ENCODE results near the gene BMF. TPM values are rescaled to one million over a fixed set of nuclear protein-coding genes. Genes with fewer than 3 reads are reported as not detected.

The BMF gene
- total and polyA plus RNA-seq, 4 donors = 8.8 to 42.5 (median 11.1) TPM

DNA sequence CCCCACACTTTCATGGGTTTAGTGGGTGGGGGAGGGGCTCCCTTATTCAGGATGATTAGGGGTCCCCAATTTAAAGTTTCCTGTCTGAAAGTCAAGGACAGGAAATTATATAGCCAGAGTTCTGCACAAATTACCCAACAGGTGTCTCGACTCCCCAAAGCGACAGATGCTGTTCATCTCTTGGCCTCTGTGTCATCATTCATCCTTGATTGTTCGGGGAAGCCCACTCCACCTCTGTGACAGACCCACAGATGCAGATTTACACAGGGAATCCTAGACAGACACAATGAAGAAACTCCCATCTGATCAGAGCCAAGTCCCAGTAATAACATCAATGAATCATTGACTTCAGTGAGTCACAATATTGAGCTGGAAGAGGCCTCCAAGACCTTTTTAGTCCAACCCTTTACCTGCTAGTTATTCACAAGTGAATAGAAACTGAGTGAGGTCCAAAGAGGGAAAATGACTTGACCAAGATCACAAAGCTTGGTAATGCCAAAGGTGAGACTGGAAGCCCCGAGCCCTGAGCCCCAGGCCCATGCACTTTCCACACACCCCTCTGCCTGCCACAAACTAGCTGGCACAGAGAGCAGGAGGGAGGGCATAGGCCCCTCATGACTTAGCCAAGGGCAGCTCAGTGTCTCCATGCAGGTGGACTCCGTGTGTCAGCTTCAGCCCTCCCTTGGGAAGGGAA, 61.8 kb downstream of the BMF start:
- H3K9ac ChIP-seq (ENCODE audit: insufficient read depth in 1 of 2, low read length in 2 of 2) = no peak overlapping the region

DNA sequence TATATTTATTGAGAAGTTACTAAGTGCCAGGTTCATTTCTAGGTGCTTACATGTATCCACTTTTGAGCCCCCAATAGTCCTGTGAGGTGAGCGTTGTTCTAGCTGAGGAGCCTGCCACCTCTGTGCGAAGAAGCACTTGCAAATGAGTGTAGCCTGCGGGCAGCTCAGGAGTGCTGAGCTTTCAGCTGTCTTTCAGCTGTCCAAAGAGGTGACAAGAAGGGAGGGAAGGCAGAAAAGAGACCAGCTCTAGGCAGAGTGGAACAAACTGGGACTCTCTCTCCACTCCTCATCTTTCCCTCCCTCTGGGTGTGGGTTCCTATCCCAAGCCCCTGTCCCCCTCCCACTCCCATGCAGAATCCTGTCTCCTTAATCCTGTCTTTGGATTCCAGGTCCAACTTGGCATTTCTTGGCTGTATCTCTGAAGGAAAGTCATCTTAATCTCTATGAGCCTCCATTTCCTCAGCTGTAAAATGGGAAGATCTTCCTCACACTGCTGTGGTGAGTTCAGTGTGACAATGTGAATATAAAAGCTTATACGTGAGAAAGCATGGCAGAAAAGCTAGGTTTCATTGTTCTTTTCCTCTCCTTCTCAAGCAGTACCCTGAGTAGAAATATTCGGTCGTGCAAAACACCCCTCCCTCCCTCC, 63.0 kb downstream of the BMF start:
- no peak overlapping the region for H3K9ac ChIP-seq (ENCODE audit: insufficient read depth in 1 of 2, low read length in 2 of 2)
- no peak for DNase-seq
- no peak overlapping the region for H3K4me3 ChIP-seq

More for the DNA sequence above, 61.8 kb downstream of the BMF start:
- Histone ChIP-seq H3K36me3 (ENCODE audit: control insufficient read depth in 4 of 4, insufficient read depth in 4 of 4, low read length in 4 of 4) (no peaks in the 10 kb centered on the region), H3K9me3 (ENCODE audit: control insufficient read depth in 4 of 4, insufficient read depth in 3 of 4, low read length in 3 of 4) (no peaks in the 10 kb centered on the region), H3K4me1 (ENCODE audit: control insufficient read depth in 5 of 5, insufficient read depth in 5 of 5, low read length in 5 of 5) (peaks cover 0 to 34% (median 17%) of the 10 kb centered on the region in 5 donors), H3K27ac (ENCODE audit: low read depth in 1 of 2, low read length in 1 of 2) (peak overlapping the region; percentile 3 to 87), H3K4me3 (no peak overlapping the region), H3K27me3 (ENCODE audit: control insufficient read depth in 3 of 3, insufficient read depth in 3 of 3, low read length in 2 of 3) (no peaks in the 10 kb centered on the region)
- DNase-seq = no peak
- TF ChIP-seq, protein P1, sequence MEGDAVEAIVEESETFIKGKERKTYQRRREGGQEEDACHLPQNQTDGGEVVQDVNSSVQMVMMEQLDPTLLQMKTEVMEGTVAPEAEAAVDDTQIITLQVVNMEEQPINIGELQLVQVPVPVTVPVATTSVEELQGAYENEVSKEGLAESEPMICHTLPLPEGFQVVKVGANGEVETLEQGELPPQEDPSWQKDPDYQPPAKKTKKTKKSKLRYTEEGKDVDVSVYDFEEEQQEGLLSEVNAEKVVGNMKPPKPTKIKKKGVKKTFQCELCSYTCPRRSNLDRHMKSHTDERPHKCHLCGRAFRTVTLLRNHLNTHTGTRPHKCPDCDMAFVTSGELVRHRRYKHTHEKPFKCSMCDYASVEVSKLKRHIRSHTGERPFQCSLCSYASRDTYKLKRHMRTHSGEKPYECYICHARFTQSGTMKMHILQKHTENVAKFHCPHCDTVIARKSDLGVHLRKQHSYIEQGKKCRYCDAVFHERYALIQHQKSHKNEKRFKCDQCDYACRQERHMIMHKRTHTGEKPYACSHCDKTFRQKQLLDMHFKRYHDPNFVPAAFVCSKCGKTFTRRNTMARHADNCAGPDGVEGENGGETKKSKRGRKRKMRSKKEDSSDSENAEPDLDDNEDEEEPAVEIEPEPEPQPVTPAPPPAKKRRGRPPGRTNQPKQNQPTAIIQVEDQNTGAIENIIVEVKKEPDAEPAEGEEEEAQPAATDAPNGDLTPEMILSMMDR (IDR thresholded peaks at IDR 0.05; ENCODE audit: control extremely low read depth, extremely low read depth) = no peak
- 63 to 72% methylated on average over 5 of the region's 5 CpGs for WGBS, 2 donors
- ATAC-seq (ENCODE audit: insufficient read depth, low FRiP score) = no peak

DNA sequence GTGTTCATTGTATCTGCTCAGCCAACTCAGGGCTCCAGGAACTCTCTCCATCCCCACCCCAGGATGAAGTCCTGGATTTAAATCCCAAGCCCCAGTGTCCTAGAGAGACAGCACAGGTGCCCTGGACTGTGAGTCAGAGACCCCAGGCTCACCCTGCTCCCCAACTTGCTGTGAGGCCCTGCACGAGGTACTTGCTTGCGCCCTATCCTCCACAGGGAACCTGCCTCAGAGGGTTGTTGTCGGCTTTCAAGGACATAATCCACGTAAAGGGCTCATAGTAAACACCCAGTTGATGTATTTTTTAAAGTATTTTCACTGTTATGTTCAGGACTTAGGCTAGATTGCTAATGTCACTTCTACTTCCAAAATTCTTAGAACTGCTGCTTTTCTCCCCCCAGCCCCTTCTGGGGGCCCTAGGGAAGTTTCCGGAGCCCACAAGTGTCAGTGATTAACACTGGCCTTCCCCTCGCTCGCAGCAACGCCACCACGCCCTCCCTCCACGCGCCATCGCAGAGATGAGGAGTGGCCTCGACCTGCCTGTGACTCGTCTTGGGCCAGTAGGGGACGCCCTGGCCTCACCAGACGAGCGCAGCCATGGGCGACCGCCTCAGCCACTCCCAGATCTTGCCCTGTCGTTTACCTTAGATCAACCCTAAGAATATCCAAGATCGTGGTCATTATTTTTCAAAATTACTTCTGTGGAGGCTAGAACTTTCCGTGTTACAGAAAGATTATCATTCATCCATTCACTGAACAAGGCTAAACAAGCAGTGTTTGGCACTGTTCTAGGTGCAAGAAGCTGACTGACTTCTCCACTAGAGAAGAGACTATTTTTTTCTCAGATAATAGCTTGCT, 63.7 kb downstream of the BMF start:
- Histone ChIP-seq H3K4me3 (no peak overlapping the region), H3K27ac (ENCODE audit: low read depth in 1 of 2, low read length in 1 of 2) (peak overlapping the region in 1 of 2 donors; percentile 24), H3K9me3 (ENCODE audit: control insufficient read depth in 4 of 4, insufficient read depth in 3 of 4, low read length in 3 of 4) (no peaks in the 10 kb centered on the region), H3K4me1 (ENCODE audit: control insufficient read depth in 5 of 5, insufficient read depth in 5 of 5, low read length in 5 of 5) (peaks cover 4 to 31% (median 13%) of the 10 kb centered on the region in 5 donors), H3K36me3 (ENCODE audit: control insufficient read depth in 4 of 4, insufficient read depth in 4 of 4, low read length in 4 of 4) (no peaks in the 10 kb centered on the region), H3K27me3 (ENCODE audit: control insufficient read depth in 3 of 3, insufficient read depth in 3 of 3, low read length in 2 of 3) (no peaks in the 10 kb centered on the region), H3K9ac (ENCODE audit: insufficient read depth in 1 of 2, low read length in 2 of 2) (no peak overlapping the region)
- TF ChIP-seq, protein P1 (IDR thresholded peaks at IDR 0.05; ENCODE audit: control extremely low read depth, extremely low read depth) = peak; percentile 97
- DNase-seq = peak; percentile 84 to 89 (median 87)
- peak; percentile 90 for ATAC-seq (ENCODE audit: insufficient read depth, low FRiP score)
- 4% methylated on average over 21 to 22 of the region's 22 CpGs for WGBS, 2 donors

More for the DNA sequence above, 63.0 kb downstream of the BMF start:
- WGBS, 2 donors = 83 to 84% methylated on average over 6 of the region's 6 CpGs
- TF ChIP-seq, protein P1 (IDR thresholded peaks at IDR 0.05; ENCODE audit: control extremely low read depth, extremely low read depth) = no peak
- Histone ChIP-seq H3K4me1 (ENCODE audit: control insufficient read depth in 5 of 5, insufficient read depth in 5 of 5, low read length in 5 of 5) (peaks cover 0 to 28% (median 13%) of the 10 kb centered on the region in 5 donors), H3K36me3 (ENCODE audit: control insufficient read depth in 4 of 4, insufficient read depth in 4 of 4, low read length in 4 of 4) (no peaks in the 10 kb centered on the region), H3K9me3 (ENCODE audit: control insufficient read depth in 4 of 4, insufficient read depth in 3 of 4, low read length in 3 of 4) (no peaks in the 10 kb centered on the region), H3K27me3 (ENCODE audit: control insufficient read depth in 3 of 3, insufficient read depth in 3 of 3, low read length in 2 of 3) (no peaks in the 10 kb centered on the region), H3K27ac (ENCODE audit: low read depth in 1 of 2, low read length in 1 of 2) (peak overlapping the region in 1 of 2 donors; percentile 24)
- ATAC-seq (ENCODE audit: insufficient read depth, low FRiP score) = no peak
